Measurements from ENCODE around the gene CHURC1. TPM values are rescaled to one million over a fixed set of nuclear protein-coding genes. Genes with fewer than 3 reads are reported as not detected.

The CHURC1 gene
- polyA plus RNA-seq, 10 donors: 36.8 to 47.0 (median 41.9) TPM

DNA sequence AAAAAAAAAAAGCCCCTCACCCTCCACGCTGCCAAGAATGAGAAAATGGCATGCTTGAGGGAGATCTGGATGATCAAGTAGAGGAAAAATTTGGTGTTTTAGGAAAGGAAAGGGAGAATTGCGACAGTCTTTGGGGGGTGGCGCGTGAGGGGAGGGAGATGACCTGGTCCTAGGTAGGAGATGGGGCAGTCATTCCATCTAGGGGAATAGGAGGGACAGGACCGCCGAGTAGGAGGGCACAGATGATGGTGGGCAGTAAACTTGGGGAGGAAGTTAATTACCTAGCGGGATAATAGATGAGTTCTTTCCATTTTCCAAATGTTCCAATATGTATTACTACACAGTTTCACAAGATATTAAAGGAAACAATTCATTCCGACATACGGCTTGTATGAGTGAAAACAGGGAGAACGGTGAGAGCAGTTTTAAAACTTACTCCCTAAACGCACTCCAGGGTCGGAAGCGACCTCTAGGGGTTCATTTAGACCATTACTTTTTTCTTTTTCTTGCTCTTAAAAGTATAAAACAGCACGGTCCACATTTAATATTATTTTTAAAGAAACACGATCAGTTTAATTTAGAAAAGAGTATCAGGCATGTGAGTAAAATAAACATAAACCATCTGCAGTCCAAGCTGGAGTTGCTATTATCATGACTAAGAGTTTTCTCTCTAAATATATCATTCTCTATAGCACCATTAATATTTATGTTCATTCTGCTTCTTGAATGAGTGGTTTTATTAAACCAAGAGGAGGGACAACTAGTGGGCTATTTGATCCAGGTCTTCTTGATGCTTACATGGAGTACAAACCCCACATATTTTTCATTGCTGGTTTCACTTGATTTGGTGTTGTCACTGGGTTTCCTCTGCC is 69.4 kb downstream of the CHURC1 start:
- peak in 1 of 3 donors; percentile 72 for DNase-seq

Other genes with a start within 250 kb of the CHURC1 start
- gene PLEKHG3, start 210.0 kb upstream of the CHURC1 start, polyA plus RNA-seq (ENCODE audit: insufficient read length in 10 of 10): 10 to 100 TPM; 17.4 to 34.5 (median 22.6) TPM
- gene SPTB, start 34.5 kb upstream of the CHURC1 start, polyA plus RNA-seq (ENCODE audit: insufficient read length in 10 of 10): 100 to 1,000 TPM in 9 of 10 donors, 10 to 100 TPM in 1; 70.0 to 175 (median 145) TPM
- gene GPX2, start 28.3 kb downstream of the CHURC1 start, polyA plus RNA-seq (ENCODE audit: insufficient read length in 10 of 10): under 1 TPM in 8 of 10 donors, not detected in 2; 0.16 to 0.47 (median 0.32) TPM
- gene RAB15, start 57.9 kb downstream of the CHURC1 start, polyA plus RNA-seq (ENCODE audit: insufficient read length in 10 of 10): 10 to 100 TPM; 22.1 to 38.9 (median 25.6) TPM
- gene FNTB, start 72.4 kb downstream of the CHURC1 start, polyA plus RNA-seq (ENCODE audit: insufficient read length in 10 of 10): 10 to 100 TPM; 15.2 to 26.5 (median 19.6) TPM
- gene MAX, start 188.1 kb downstream of the CHURC1 start, polyA plus RNA-seq (ENCODE audit: insufficient read length in 10 of 10): 10 to 100 TPM; 30.7 to 45.4 (median 34.8) TPM